Liver (tissue), 3 donors: ENCODE results near the gene PALLD.

Experiments
- EGR1 ChIP-seq, 2 donors: IDR thresholded peaks; 2 replicates each; pipeline ENCODE4 v1.6.1; 2016 to 2018; ENCODE audit warnings: antibody characterized with exemption in 2 of 2, low read depth in 2 of 2
- JUND ChIP-seq, 2 donors: IDR thresholded peaks; 2 replicates each; pipeline ENCODE4 v1.6.1; 2016; ENCODE audit warnings: antibody characterized with exemption in 2 of 2
- RAD21 ChIP-seq, 2 donors: IDR thresholded peaks; 2 replicates each; pipeline ENCODE4 v1.6.1; 2016; ENCODE audit warnings: antibody characterized with exemption in 2 of 2, mild to moderate bottlenecking in 2 of 2
- SP1 ChIP-seq: IDR thresholded peaks from 2 replicates; pipeline ENCODE4 v1.6.1; 2018; ENCODE audit warnings: antibody characterized with exemption, mild to moderate bottlenecking
- TAF1 ChIP-seq: conservative IDR thresholded peaks from 2 replicates; pipeline ENCODE4 v1.6.1; 2016; ENCODE audit warnings: antibody characterized with exemption, mild to moderate bottlenecking
- TF ChIP-seq, protein P1 (sequence below): fragments of 150-350 bp; IDR thresholded peaks from 2 replicates; pipeline ENCODE4 v1.5.1; 2017; ENCODE audit warnings: improper control_type of control experiment, low read depth, low read length; ENCODE audit not compliant: missing input control
- TF ChIP-seq, protein P2 (sequence below): IDR thresholded peaks from 2 replicates; pipeline ENCODE4 v1.6.1; 2016; ENCODE audit warnings: antibody characterized with exemption, mild to moderate bottlenecking
- TF ChIP-seq, protein P3 (sequence below): IDR thresholded peaks from 2 replicates; pipeline ENCODE4 v1.6.1; 2016; ENCODE audit warnings: antibody characterized with exemption
- donor health status: healthy.
- donor health status: healthy.

DNA sequence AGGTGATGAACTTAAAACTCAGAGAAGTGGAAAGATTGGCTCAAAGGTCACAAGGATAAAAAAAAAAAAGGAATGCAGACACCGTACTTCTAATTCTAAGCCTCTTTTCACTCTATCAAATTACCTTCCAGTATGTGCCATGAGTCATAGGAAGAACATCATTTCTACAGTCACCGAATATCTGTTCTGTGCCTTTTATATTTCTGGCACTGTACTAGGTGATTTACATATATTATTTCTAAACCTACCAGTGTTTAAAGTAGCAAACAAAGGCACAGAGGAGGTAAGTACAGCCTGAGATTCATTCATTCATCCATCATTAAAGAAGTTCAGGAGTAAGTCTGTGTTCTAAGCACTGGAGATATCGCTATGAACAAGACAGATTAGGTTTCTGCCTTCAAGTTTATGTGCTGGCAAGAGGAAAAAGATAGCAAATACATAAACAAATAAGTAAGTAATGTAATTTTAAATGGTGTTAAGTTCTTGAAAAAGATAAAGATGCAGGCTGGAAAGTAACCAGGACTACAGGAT, 65.3 kb downstream of the PALLD start:
- TF ChIP-seq TAF1, result no peak
- TF ChIP-seq, protein P1, sequence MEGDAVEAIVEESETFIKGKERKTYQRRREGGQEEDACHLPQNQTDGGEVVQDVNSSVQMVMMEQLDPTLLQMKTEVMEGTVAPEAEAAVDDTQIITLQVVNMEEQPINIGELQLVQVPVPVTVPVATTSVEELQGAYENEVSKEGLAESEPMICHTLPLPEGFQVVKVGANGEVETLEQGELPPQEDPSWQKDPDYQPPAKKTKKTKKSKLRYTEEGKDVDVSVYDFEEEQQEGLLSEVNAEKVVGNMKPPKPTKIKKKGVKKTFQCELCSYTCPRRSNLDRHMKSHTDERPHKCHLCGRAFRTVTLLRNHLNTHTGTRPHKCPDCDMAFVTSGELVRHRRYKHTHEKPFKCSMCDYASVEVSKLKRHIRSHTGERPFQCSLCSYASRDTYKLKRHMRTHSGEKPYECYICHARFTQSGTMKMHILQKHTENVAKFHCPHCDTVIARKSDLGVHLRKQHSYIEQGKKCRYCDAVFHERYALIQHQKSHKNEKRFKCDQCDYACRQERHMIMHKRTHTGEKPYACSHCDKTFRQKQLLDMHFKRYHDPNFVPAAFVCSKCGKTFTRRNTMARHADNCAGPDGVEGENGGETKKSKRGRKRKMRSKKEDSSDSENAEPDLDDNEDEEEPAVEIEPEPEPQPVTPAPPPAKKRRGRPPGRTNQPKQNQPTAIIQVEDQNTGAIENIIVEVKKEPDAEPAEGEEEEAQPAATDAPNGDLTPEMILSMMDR, result no peak
- no peak for TF ChIP-seq SP1
- TF ChIP-seq RAD21 (IDR thresholded peaks at IDR 0.05), result no peak
- TF ChIP-seq EGR1 (IDR thresholded peaks at IDR 0.05; ENCODE audit: low read depth in 2 of 2), result no peak
- TF ChIP-seq, protein P2, sequence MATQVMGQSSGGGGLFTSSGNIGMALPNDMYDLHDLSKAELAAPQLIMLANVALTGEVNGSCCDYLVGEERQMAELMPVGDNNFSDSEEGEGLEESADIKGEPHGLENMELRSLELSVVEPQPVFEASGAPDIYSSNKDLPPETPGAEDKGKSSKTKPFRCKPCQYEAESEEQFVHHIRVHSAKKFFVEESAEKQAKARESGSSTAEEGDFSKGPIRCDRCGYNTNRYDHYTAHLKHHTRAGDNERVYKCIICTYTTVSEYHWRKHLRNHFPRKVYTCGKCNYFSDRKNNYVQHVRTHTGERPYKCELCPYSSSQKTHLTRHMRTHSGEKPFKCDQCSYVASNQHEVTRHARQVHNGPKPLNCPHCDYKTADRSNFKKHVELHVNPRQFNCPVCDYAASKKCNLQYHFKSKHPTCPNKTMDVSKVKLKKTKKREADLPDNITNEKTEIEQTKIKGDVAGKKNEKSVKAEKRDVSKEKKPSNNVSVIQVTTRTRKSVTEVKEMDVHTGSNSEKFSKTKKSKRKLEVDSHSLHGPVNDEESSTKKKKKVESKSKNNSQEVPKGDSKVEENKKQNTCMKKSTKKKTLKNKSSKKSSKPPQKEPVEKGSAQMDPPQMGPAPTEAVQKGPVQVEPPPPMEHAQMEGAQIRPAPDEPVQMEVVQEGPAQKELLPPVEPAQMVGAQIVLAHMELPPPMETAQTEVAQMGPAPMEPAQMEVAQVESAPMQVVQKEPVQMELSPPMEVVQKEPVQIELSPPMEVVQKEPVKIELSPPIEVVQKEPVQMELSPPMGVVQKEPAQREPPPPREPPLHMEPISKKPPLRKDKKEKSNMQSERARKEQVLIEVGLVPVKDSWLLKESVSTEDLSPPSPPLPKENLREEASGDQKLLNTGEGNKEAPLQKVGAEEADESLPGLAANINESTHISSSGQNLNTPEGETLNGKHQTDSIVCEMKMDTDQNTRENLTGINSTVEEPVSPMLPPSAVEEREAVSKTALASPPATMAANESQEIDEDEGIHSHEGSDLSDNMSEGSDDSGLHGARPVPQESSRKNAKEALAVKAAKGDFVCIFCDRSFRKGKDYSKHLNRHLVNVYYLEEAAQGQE, result no peak
- TF ChIP-seq, protein P3, sequence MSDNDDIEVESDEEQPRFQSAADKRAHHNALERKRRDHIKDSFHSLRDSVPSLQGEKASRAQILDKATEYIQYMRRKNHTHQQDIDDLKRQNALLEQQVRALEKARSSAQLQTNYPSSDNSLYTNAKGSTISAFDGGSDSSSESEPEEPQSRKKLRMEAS, result no peak
- no peak for TF ChIP-seq JUND (IDR thresholded peaks at IDR 0.05)
